Measurements from ENCODE around the gene PCDHGA4.

DNA sequence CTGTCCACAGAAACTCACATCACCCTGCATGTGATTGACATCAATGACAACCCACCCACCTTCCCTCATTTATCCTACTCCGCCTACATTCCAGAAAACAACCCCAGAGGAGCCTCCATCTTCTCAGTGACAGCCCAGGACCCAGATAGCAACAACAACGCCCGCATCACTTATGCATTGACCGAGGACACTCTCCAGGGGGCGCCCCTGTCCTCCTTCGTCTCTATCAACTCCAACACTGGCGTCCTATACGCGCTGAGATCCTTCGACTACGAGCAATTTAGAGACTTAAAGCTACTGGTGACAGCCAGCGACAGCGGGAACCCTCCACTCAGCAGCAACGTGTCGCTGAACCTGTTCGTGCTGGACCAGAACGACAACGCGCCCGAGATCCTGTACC is 9.5 kb upstream of the PCDHGA4 start:
- TF ChIP-seq CTCF (IDR thresholded peaks at IDR 0.05) (no peak), POLR2A (IDR thresholded peaks at IDR 0.05) (no peak)

Data from testis (tissue), 2 donors.